Measurements from ENCODE around the gene METTL21A.
A peak's percentile ranks its signal among the peaks of the same experiment; 100 is the strongest.
"Not testable (repeated sequence)": the region's sequence is repeated elsewhere in the genome, so short reads cannot be mapped to it uniquely, and the experiment has no call there.

METTL21A gene

DNA sequence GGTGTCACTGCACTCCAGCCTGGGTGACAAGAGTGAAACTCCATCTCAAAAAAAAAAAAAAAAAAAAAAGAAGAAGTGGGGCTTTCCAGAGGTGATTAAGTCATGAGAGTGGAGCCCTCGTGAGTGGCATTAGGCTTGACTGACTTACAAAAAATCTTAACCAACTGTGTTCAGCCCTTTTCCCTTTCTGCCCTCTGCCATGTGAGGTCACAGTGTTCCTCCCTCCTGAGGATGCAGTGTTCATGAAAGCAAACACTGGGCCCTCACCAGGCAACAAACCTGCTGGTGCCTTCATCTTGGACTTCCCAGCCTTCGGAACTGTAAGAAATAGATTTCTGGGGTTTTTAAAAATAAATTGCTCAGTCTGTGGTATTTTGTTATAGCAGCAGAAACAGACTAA lies 37.0 kb upstream of the METTL21A start:
- no peak overlapping the region for H3K4me3 ChIP-seq (ENCODE audit: low read length)
- TF ChIP-seq CTCF (conservative IDR thresholded peaks at IDR 0.05; ENCODE audit: low read length), result no peak
- DNase-seq (ENCODE audit: low read depth), result no peak

DNA sequence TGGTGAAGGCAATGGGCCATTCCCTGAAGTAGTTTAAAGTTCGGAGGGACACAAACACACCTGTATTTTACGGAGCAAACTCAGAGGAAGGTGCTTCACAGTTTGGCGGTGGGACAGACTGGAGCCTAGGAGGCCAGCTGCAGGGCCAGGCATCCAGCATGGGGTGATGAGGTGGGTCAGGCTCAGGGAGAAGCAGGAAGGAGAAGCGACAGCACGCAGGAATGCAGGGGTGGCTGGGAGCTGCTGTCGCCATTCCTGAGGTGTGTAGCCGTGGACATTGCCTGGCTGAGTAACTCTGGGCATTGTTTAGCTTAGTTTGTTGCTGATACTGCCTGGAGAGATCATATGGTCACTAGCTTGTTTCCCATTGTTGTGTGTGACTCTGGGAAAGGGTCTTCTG lies 35.8 kb upstream of the METTL21A start:
- H3K4me3 ChIP-seq (ENCODE audit: low read length), result no peak overlapping the region
- DNase-seq (ENCODE audit: low read depth), result no peak
- no peak for TF ChIP-seq CTCF (conservative IDR thresholded peaks at IDR 0.05; ENCODE audit: low read length)

GRCh38 chr2:207658156-207658555 lies 33.0 kb upstream of the METTL21A start:
- no peak for TF ChIP-seq CTCF (conservative IDR thresholded peaks at IDR 0.05; ENCODE audit: low read length)
- no peak overlapping the region for H3K4me3 ChIP-seq (ENCODE audit: low read length)
- no peak for DNase-seq (ENCODE audit: low read depth)

DNA sequence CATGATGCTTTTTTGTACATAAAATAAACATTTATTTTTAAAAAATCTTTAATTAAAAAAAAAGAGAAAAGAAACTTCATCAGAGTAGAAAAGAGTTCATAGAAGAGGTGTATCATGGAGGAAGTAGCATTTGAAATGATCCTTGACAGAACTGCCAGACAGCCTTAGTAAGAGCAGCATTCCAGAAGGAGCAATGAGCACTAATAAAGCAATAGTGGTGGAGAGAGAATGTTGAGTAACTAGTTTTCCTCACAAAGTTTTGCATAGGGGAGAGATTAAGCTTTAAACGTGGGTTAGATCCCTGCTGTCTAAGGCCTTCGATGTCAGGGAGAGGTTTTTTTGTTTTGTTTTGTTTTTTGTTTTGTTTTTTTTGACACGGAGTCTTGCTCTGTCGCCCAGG lies 29.8 kb upstream of the METTL21A start:
- no peak for TF ChIP-seq CTCF (conservative IDR thresholded peaks at IDR 0.05; ENCODE audit: low read length)
- DNase-seq (ENCODE audit: low read depth), result peak; percentile 8
- no peak overlapping the region for H3K4me3 ChIP-seq (ENCODE audit: low read length)

DNA sequence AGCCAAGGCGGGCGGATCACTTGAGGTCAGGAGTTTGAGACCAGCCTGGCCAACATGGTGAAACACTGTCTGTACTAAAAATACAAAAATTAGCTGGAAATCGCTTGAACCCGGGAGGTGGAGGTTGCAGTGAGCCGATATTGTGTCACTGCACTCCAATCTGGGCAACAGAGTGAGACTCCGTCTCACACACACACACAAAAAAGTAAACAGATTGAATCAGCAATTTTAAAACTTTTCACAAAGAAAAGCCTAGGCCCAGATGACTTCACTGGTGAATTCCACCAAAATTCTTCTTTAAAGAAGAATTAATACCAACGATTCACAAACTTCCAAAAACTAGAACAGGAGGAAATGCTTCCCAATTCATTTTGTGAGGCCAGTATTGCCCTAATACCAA lies 21.4 kb upstream of the METTL21A start:
- not testable (repeated sequence) for H3K4me3 ChIP-seq (ENCODE audit: low read length); DNase-seq (ENCODE audit: low read depth)

GRCh38 chr2:207643892-207644291 lies 18.7 kb upstream of the METTL21A start:
- no peak for DNase-seq (ENCODE audit: low read depth)
- no peak for TF ChIP-seq CTCF (conservative IDR thresholded peaks at IDR 0.05; ENCODE audit: low read length)
- no peak overlapping the region for H3K4me3 ChIP-seq (ENCODE audit: low read length)

GRCh38 chr2:207640661-207641060 lies 15.5 kb upstream of the METTL21A start:
- no peak for DNase-seq (ENCODE audit: low read depth)
- H3K4me3 ChIP-seq (ENCODE audit: low read length), result no peak overlapping the region
- TF ChIP-seq CTCF (conservative IDR thresholded peaks at IDR 0.05; ENCODE audit: low read length), result no peak

- H3K4me3 ChIP-seq (ENCODE audit: low read length), result no peak overlapping the region
- TF ChIP-seq CTCF (conservative IDR thresholded peaks at IDR 0.05; ENCODE audit: low read length), result no peak
- no peak for DNase-seq (ENCODE audit: low read depth)
Measured at GRCh38 chr2:207640160-207640559, 15.0 kb upstream of the METTL21A start.

DNA sequence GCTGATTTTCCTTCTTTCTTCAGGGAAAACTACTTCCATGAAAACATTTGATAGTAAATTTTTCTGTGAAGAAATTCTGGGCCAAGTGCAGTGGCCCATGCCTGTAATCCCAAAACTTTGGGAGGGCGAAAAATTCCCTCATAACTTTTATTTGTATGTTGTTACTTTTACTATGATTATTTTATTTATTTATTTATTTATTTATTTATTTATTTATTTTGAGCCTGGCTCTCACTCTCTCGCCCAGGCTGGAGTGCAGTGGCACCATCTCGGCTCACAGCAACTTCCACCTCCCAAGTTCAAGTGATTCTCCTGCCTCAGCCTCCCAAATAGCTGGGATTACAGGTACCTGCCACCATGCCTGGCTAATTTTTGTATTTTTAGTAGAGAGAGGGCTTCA lies 14.1 kb upstream of the METTL21A start:
- H3K4me3 ChIP-seq (ENCODE audit: low read length); DNase-seq (ENCODE audit: low read depth): not testable (repeated sequence)

Data from AG10803 (cell line).